GM23248 (cell line): ENCODE data around the gene KRT73. TPM values are rescaled to one million over a fixed set of nuclear protein-coding genes. Genes with fewer than 3 reads are reported as not detected.

Experiments
- DNase-seq: peaks from one replicate; pipeline ENCODE4 v3.0.0-alpha.2; 2015
- H2AFZ ChIP-seq: fragments of 200-600 bp; sonication (generic); 2 replicates; pipeline ENCODE4 v1.6.1; 2016; ENCODE audit warnings: antibody characterized with exemption
- H3F3A ChIP-seq: fragments of 200-600 bp; sonication (generic); 2 replicates; pipeline ENCODE4 v1.6.1; 2016; ENCODE audit warnings: mild to moderate bottlenecking, antibody characterized with exemption, mixed run types; ENCODE audit not compliant: insufficient read depth
- H3K27ac ChIP-seq: fragments of 200-600 bp; sonication (generic); 2 replicates; pipeline ENCODE4 v1.5.1; 2016; ENCODE audit warnings: mild to moderate bottlenecking
- H3K27me3 ChIP-seq: fragments of 200-600 bp; sonication (generic); replicated peaks from 2 replicates; pipeline ENCODE4 v1.6.1; 2016; ENCODE audit warnings: mild to moderate bottlenecking; ENCODE audit not compliant: insufficient read depth
- H3K36me3 ChIP-seq: fragments of 200-600 bp; sonication (generic); 2 replicates; pipeline ENCODE4 v1.6.1; 2016; ENCODE audit warnings: low read depth, mild to moderate bottlenecking
- H3K4me1 ChIP-seq: fragments of 200-600 bp; sonication (generic); 2 replicates; pipeline ENCODE4 v1.6.1; 2016; ENCODE audit warnings: mild to moderate bottlenecking; ENCODE audit not compliant: insufficient read depth
- H3K4me2 ChIP-seq: fragments of 200-600 bp; sonication (generic); one replicate; pipeline ENCODE4 v1.6.1; 2016; ENCODE audit warnings: mild to moderate bottlenecking; ENCODE audit not compliant: unreplicated experiment
- H3K4me3 ChIP-seq: fragments of 200-600 bp; sonication (generic); 2 replicates; pipeline ENCODE4 v1.5.1; 2016; ENCODE audit warnings: mild to moderate bottlenecking
- H3K79me2 ChIP-seq: fragments of 200-600 bp; sonication (generic); 2 replicates; pipeline ENCODE4 v1.6.1; 2016; ENCODE audit warnings: mild to moderate bottlenecking; ENCODE audit not compliant: insufficient read depth
- H3K9ac ChIP-seq: fragments of 200-600 bp; sonication (generic); 2 replicates; pipeline ENCODE4 v1.6.1; 2016; ENCODE audit warnings: mild to moderate bottlenecking
- H3K9me2 ChIP-seq: fragments of 200-600 bp; sonication (generic); 2 replicates; pipeline ENCODE4 v1.6.1; 2016; ENCODE audit warnings: mixed run types, mild to moderate bottlenecking, moderate library complexity; ENCODE audit not compliant: insufficient read depth
- H3K9me3 ChIP-seq: fragments of 200-600 bp; sonication (generic); one replicate; pipeline ENCODE4 v1.6.1; 2017; ENCODE audit warnings: low read depth
- H4K20me1 ChIP-seq: fragments of 200-600 bp; sonication (generic); 2 replicates; pipeline ENCODE4 v1.6.0; 2016; ENCODE audit not compliant: insufficient read depth
- EZH2 ChIP-seq: fragments of 200-600 bp; sonication (generic); IDR thresholded peaks from 2 replicates; pipeline ENCODE4 v1.6.1; 2018; ENCODE audit warnings: antibody characterized with exemption, mild to moderate bottlenecking; ENCODE audit not compliant: insufficient read depth, poor library complexity, severe bottlenecking
- EZH2phosphoT487 ChIP-seq: fragments of 200-600 bp; sonication (generic); IDR thresholded peaks from 2 replicates; pipeline ENCODE4 v1.6.1; 2018; ENCODE audit warnings: antibody characterized with exemption, moderate library complexity, mild to moderate bottlenecking, low read depth; ENCODE audit not compliant: insufficient read depth
- WGBS, 2 experiments: methylation state at CpG; one replicate each; pipeline ENCODE4 v1.1.6; 2015 to 2017; ENCODE audit warnings: low lambda C conversion rate in 2 of 2, low coverage in 1 of 2; ENCODE audit errors: missing lambda C conversion rate in 2 of 2; 5-methylcytosine and 5-hydroxymethylcytosine counted together
- in situ Hi-C: fragments of 300-500 bp; cut with MboI; formaldehyde crosslinking; loops from 2 replicates; pipeline ENCODE4 v1.15.0; 2020
- polyA plus RNA-seq: library from polyadenylated mRNA; unstranded; fragments of >200 nt; fragmentation: Nextera tagmentation; extraction: Ambion mirVana; gene quantifications from 2 replicates; pipeline ENCODE4 v1.2.1, GENCODE V29; 2016
- total RNA-seq: library from RNA; depleted of rRNA; stranded (reverse); fragments of >200 nt; shearing (Covaris generic); gene quantifications from 2 replicates; pipeline ENCODE4 v1.2.3, GENCODE V29; 2014

KRT73 gene
- total and polyA plus RNA-seq, 2 experiments from 2014 or later, result not detected

GRCh38 chr12:52645120-52645761 is 26.9 kb upstream of the KRT73 start:
- Histone ChIP-seq H3K9me2 (no peaks in the 10 kb centered on the region), H3K9ac (no peak overlapping the region), H2AFZ (no peak overlapping the region), H3K36me3 (no peaks in the 10 kb centered on the region), H3K9me3 (no peaks in the 10 kb centered on the region), H3K4me1 (no peaks in the 10 kb centered on the region), H3K4me2 (no peak overlapping the region), H3K27ac (no peak overlapping the region), H3F3A (no peaks in the 10 kb centered on the region), H3K27me3 (peaks cover 56% of the 10 kb centered on the region), H3K79me2 (no peaks in the 10 kb centered on the region), H3K4me3 (no peak overlapping the region), H4K20me1 (no peaks in the 10 kb centered on the region)
- WGBS, 2 experiments, result 51 to 55% methylated on average over 7 of the region's 7 CpGs
- TF ChIP-seq EZH2phosphoT487, result no peak
- TF ChIP-seq EZH2, result no peak
- in situ Hi-C loops, result no loop called here
- DNase-seq, result no peak

GRCh38 chr12:52644078-52644415 is 25.7 kb upstream of the KRT73 start:
- Histone ChIP-seq H2AFZ (no peak overlapping the region), H3K4me1 (no peaks in the 10 kb centered on the region), H3K9me3 (no peaks in the 10 kb centered on the region), H3K36me3 (no peaks in the 10 kb centered on the region), H3F3A (no peaks in the 10 kb centered on the region), H3K4me3 (no peak overlapping the region), H4K20me1 (no peaks in the 10 kb centered on the region), H3K9me2 (no peaks in the 10 kb centered on the region), H3K27ac (no peak overlapping the region), H3K9ac (no peak overlapping the region), H3K27me3 (peaks cover 58% of the 10 kb centered on the region), H3K4me2 (no peak overlapping the region), H3K79me2 (no peaks in the 10 kb centered on the region)
- DNase-seq, result no peak
- WGBS, 2 experiments, result 47 to 56% methylated on average over 6 of the region's 6 CpGs
- in situ Hi-C loops, result no loop called here
- TF ChIP-seq EZH2phosphoT487 (no peak), EZH2 (no peak)

GRCh38 chr12:52643233-52644077 is 25.1 kb upstream of the KRT73 start:
- Histone ChIP-seq H3K4me2 (no peak overlapping the region), H3K9me3 (no peaks in the 10 kb centered on the region), H2AFZ (no peak overlapping the region), H3K36me3 (no peaks in the 10 kb centered on the region), H3K27ac (no peak overlapping the region), H3K79me2 (no peaks in the 10 kb centered on the region), H3K9ac (no peak overlapping the region), H3K27me3 (peaks cover 64% of the 10 kb centered on the region), H3K4me1 (no peaks in the 10 kb centered on the region), H3K4me3 (no peak overlapping the region), H3F3A (no peaks in the 10 kb centered on the region), H4K20me1 (no peaks in the 10 kb centered on the region), H3K9me2 (no peaks in the 10 kb centered on the region)
- in situ Hi-C loops, result no loop called here
- 56 to 63% methylated on average over 10 of the region's 10 CpGs for WGBS, 2 experiments
- TF ChIP-seq EZH2 (no peak), EZH2phosphoT487 (no peak)
- DNase-seq, result no peak

GRCh38 chr12:52641468-52641867 is 23.1 kb upstream of the KRT73 start:
- no peaks in the 10 kb centered on the region for H3K79me2 ChIP-seq
- no peaks in the 10 kb centered on the region for H3K9me2 ChIP-seq
- no peaks in the 10 kb centered on the region for H3F3A ChIP-seq
- H3K9me3 ChIP-seq, result no peaks in the 10 kb centered on the region
- no peaks in the 10 kb centered on the region for H3K4me1 ChIP-seq
- WGBS, 2 experiments, result 50 to 56% methylated on average over 4 of the region's 4 CpGs
- no peak for TF ChIP-seq EZH2phosphoT487
- TF ChIP-seq EZH2, result no peak
- H3K27ac ChIP-seq, result no peak overlapping the region
- no peak for DNase-seq
- H3K9ac ChIP-seq, result no peak overlapping the region
- H2AFZ ChIP-seq, result no peak overlapping the region
- H3K36me3 ChIP-seq, result no peaks in the 10 kb centered on the region
- no peaks in the 10 kb centered on the region for H4K20me1 ChIP-seq
- no peak overlapping the region for H3K4me2 ChIP-seq
- H3K4me3 ChIP-seq, result no peak overlapping the region
- peaks cover 68% of the 10 kb centered on the region for H3K27me3 ChIP-seq
- in situ Hi-C loops, result no loop called here
